A549 treated with AZD2906 at 1 μM for 4 hours (cell line): ENCODE measurements around the gene AADACL4. TPM values are rescaled to one million over a fixed set of nuclear protein-coding genes. Genes with fewer than 3 reads are reported as not detected.

Experiments used
- total RNA-seq: library from RNA; stranded (reverse); fragments of 200-300 nt; extraction: Qiagen RNA extraction; gene quantifications from 5 replicates; pipeline ENCODE4 v1.2.3, GENCODE V29; 2022

AADACL4 gene
- total RNA-seq: not detected in 5 replicates

DNA sequence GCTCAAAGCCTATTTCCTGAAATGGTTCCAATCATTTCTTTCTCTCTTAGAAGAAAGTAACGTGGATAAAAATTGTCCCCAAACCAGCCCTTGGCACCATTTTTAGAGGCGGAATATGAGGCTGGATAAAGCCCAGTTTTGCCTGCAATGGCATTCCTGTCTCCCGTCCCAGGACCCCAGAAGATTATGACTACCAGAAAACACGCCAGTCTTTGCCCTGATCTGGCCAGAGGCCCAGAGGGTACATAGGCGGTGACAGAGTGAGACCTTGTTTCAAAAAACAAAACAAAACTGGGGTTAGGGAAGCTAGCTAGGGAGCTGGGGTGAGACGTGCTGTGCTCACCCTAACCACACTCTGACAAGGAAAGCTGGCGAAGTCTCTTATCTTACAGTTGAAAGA lies at the start of gene AADACL4:
Gene AADACL4 (plus strand): TSS at position 301 of the 400 bp plus-strand sequence. CDS start 462 bp downstream, outside the sequence.

DNA sequence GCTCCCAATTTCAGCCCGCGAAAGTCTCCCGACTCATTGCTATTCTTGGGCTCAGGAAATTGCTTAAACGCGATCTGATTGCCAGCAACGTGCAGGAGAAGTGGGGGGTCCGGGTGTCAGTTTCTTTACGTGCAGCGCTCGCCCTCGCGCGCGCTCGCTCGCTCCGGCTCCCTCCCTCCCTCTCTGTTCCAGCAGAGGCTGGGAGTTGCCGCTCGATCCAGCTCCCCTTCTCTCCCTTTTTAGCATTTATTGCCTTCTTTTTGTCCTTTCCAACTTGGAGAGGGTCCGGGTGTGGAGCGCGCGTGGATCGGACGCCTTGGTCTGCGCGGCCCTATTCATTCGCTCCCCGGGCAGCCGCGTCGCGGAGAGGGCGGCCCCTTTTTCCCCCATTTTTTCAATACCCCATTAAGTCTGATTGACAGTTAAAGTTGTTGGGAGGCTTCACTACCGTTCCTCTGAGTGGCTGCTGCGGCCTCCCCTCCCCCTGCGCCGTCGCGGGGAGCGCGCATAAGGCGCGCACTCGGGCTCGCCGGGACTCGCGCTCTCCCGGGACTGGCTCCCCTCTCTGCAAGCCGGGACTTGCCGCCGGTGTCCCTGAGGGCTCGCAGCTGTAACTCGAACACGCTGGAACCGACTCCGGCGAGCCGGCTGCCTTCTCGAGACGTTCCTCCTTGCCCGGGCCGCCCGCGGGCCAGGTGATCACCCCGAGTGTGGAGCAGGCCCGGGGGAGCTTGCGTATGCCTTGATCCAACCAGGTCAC lies 25.8 kb upstream of the AADACL4 start, which contains the start of gene DHRS3:
Gene DHRS3 (minus strand): TSS at position 310 of the 760 bp plus-strand sequence. CDS start 862 bp downstream, outside the sequence.

DNA sequence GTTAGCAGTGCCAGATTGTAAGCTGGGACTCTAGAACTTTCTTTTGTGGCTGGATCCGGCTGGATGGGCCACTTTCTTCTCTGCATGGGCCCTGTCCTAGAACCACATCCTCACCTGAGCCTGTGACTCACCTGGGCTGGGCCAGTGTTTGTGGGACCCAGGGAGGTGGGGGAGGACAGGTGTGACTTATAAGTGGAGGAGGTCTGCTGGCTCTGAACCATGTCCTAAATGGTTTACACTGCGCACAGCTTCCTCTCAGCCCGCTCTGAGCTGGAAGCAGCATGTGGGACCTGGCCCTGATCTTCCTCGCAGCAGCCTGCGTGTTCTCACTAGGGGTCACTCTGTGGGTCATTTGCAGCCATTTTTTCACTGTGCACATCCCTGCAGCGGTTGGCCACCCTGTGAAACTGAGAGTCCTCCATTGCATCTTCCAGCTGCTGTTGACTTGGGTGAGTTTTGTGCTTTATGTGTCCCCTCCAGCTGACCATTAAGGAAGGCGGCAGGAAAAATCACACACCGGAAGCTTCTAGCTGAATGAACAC lies 72.1 kb downstream of the AADACL4 start, which contains the start of gene AADACL3:
Gene AADACL3 (plus strand): TSS at position 215 of the 542 bp plus-strand sequence. CDS start 67 bp downstream, at position 282.

Other genes with a start within 250 kb of the AADACL4 start
- gene DHRS3, start 25.9 kb upstream of the AADACL4 start, total RNA-seq: 37.8 to 51.4 TPM (median 47.8 TPM) in 5 replicates
- gene AADACL3, start 72.0 kb downstream of the AADACL4 start, total RNA-seq: not detected in 5 replicates
- not detected in 5 replicates for gene CFAP107, start 102.1 kb downstream of the AADACL4 start, total RNA-seq
- not detected in 5 replicates for gene PRAMEF12, start 129.7 kb downstream of the AADACL4 start, total RNA-seq
- gene PRAMEF1, start 147.3 kb downstream of the AADACL4 start, total RNA-seq: 0.07 to 0.14 TPM (median 0.07 TPM) in 3 of 5 replicates, not detected in the others
- gene PRAMEF11, start 187.3 kb downstream of the AADACL4 start, total RNA-seq: not detected in 5 replicates
- not detected in 5 replicates for gene HNRNPCL1, start 204.6 kb downstream of the AADACL4 start, total RNA-seq
- 0.06 to 0.25 TPM (median 0.14 TPM) in 5 replicates for gene PRAMEF2, start 213.0 kb downstream of the AADACL4 start, total RNA-seq
- 0.05 to 0.06 TPM in 2 of 5 replicates, not detected in the others for gene PRAMEF4, start 242.1 kb downstream of the AADACL4 start, total RNA-seq